IMR-90 (cell line): ENCODE results near the gene CMTR1. TPM values are rescaled to one million over a fixed set of nuclear protein-coding genes. Genes with fewer than 3 reads are reported as not detected.

ENCODE experiments used
- ATAC-seq: fragments of 200-7000 bp; cut with Tn5 transposase; 2 replicates; pipeline ENCODE4 v1.9.1; 2020; ENCODE audit warnings: low read depth, mild to moderate bottlenecking, moderate library complexity
- BruUV-seq: library from RNA; stranded (reverse); fragments of 400-500 nt; replicated peaks from 2 replicates; lab custom pipeline; 2021; lab: Mats Ljungman, UMichigan
- CTCF ChIA-PET: fragments of 300-600 bp; formaldehyde crosslinking; extraction: SDS; loops from one replicate; lab custom pipeline; 2021; ENCODE audit warnings: antibody characterized with exemption; lab: Yijun Ruan, JAX
- POLR2A ChIA-PET: fragments of 300-600 bp; sonication (Branson Sonifier 250); formaldehyde crosslinking; loops from one replicate; lab custom pipeline; 2022; ENCODE audit warnings: antibody characterized with exemption; ENCODE audit not compliant: unreplicated experiment; lab: Charles Lee
- DNase-seq: peaks from one replicate; pipeline ENCODE4 v3.0.0; 2013
- H2AFZ ChIP-seq: replicated peaks from 2 replicates; pipeline ENCODE3; 2013; ENCODE audit warnings: low read length, mild to moderate bottlenecking; ENCODE audit not compliant: poor library complexity
- H2AK5ac ChIP-seq: 2 replicates; pipeline ENCODE4 v1.6.1; 2013; ENCODE audit warnings: low read depth, low read length, inconsistent platforms
- H2AK9ac ChIP-seq: replicated peaks from 2 replicates; pipeline ENCODE3; 2013; ENCODE audit warnings: mild to moderate bottlenecking, low read depth, low read length, moderate library complexity; ENCODE audit not compliant: poor library complexity
- H2BK120ac ChIP-seq: 2 replicates; pipeline ENCODE4 v1.6.1; 2013; ENCODE audit warnings: low read depth, low read length, inconsistent platforms
- H2BK15ac ChIP-seq: 3 replicates; pipeline ENCODE4 v1.6.1; 2013; ENCODE audit warnings: low read depth, low read length, inconsistent platforms
- H2BK20ac ChIP-seq: 2 replicates; pipeline ENCODE4 v1.6.1; 2013; ENCODE audit warnings: low read depth, mild to moderate bottlenecking, inconsistent platforms, low read length, moderate library complexity
- H2BK5ac ChIP-seq: 2 replicates; pipeline ENCODE4 v1.6.1; 2013; ENCODE audit warnings: mild to moderate bottlenecking, low read depth, low read length, inconsistent platforms; ENCODE audit not compliant: poor library complexity, severe bottlenecking
- H3K14ac ChIP-seq: replicated peaks from 2 replicates; pipeline ENCODE4 v1.6.1; 2013; ENCODE audit warnings: low read depth, low read length, inconsistent platforms
- H3K18ac ChIP-seq: 2 replicates; pipeline ENCODE4 v1.6.1; 2013; ENCODE audit warnings: low read depth, low read length, control low read depth
- H3K23ac ChIP-seq: 2 replicates; pipeline ENCODE4 v1.6.1; 2013; ENCODE audit warnings: low read depth, low read length, inconsistent platforms
- H3K27ac ChIP-seq: 2 replicates; pipeline ENCODE4 v1.5.1; 2013; ENCODE audit warnings: mild to moderate bottlenecking, control low read depth, low read length; ENCODE audit not compliant: insufficient read depth
- H3K27me3 ChIP-seq: 2 replicates; pipeline ENCODE4 v1.6.1; 2013; ENCODE audit warnings: low read length; ENCODE audit not compliant: control insufficient read depth, insufficient read depth
- H3K36me3 ChIP-seq: 2 replicates; pipeline ENCODE4 v1.6.1; 2013; ENCODE audit warnings: low read length, mixed read lengths; ENCODE audit not compliant: control insufficient read depth, insufficient read depth
- H3K4ac ChIP-seq: 2 replicates; pipeline ENCODE4 v1.6.1; 2013; ENCODE audit warnings: low read depth, low read length, inconsistent platforms
- H3K4me1 ChIP-seq: 2 replicates; pipeline ENCODE4 v1.6.1; 2013; ENCODE audit warnings: low read length, mixed read lengths; ENCODE audit not compliant: control insufficient read depth, insufficient read depth
- H3K4me2 ChIP-seq: 2 replicates; pipeline ENCODE4 v1.6.1; 2013; ENCODE audit warnings: low read depth, mild to moderate bottlenecking, control low read depth, low read length, moderate library complexity
- H3K4me3 ChIP-seq: 2 replicates; pipeline ENCODE4 v1.5.1; 2013; ENCODE audit warnings: low read depth, mild to moderate bottlenecking, control low read depth, low read length, moderate library complexity; ENCODE audit not compliant: insufficient read depth
- H3K56ac ChIP-seq: 2 replicates; pipeline ENCODE4 v1.6.1; 2013; ENCODE audit warnings: low read length, inconsistent platforms; ENCODE audit not compliant: insufficient read depth; ENCODE audit errors: extremely low read depth
- H3K79me1 ChIP-seq, 2 experiments: 2 replicates each; pipeline ENCODE4 v1.6.1; 2013; ENCODE audit warnings: low read length in 2 of 2, inconsistent platforms in 1 of 2, low read depth in 1 of 2
- H3K9ac ChIP-seq: 2 replicates; pipeline ENCODE4 v1.6.1; 2013; ENCODE audit warnings: low read depth, low read length, control low read depth
- H3K9me1 ChIP-seq: 2 replicates; pipeline ENCODE4 v1.6.1; 2013; ENCODE audit warnings: low read length, inconsistent platforms; ENCODE audit not compliant: insufficient read depth
- H3K9me3 ChIP-seq: 2 replicates; pipeline ENCODE4 v1.6.1; 2013; ENCODE audit warnings: low read length; ENCODE audit not compliant: control insufficient read depth, insufficient read depth
- H4K20me1 ChIP-seq: 2 replicates; pipeline ENCODE4 v1.6.1; 2013; ENCODE audit warnings: low read length, inconsistent platforms; ENCODE audit not compliant: insufficient read depth
- H4K5ac ChIP-seq: 2 replicates; pipeline ENCODE4 v1.6.1; 2013; ENCODE audit warnings: mild to moderate bottlenecking, low read depth, low read length, control low read depth
- H4K8ac ChIP-seq, 2 experiments: 2 replicates each; pipeline ENCODE4 v1.6.1; 2013; ENCODE audit warnings: low read depth in 2 of 2, low read length in 2 of 2, control low read depth in 1 of 2, inconsistent platforms in 1 of 2
- H4K91ac ChIP-seq: 2 replicates; pipeline ENCODE4 v1.6.1; 2013; ENCODE audit warnings: low read depth, low read length, inconsistent platforms; ENCODE audit not compliant: insufficient read depth
- BHLHE40 ChIP-seq: fragments of 150-350 bp; IDR thresholded peaks from 2 replicates; pipeline ENCODE4 v1.6.1; 2016; ENCODE audit warnings: mild to moderate bottlenecking, low read depth, low read length
- CEBPB ChIP-seq: IDR thresholded peaks from 2 replicates; pipeline ENCODE4 v1.6.1; 2012; ENCODE audit warnings: low read depth, low read length, improper control_type of control experiment
- MAFK ChIP-seq: IDR thresholded peaks from 2 replicates; pipeline ENCODE4 v1.6.1; 2012; ENCODE audit warnings: low read depth, low read length, improper control_type of control experiment
- MXI1 ChIP-seq: IDR thresholded peaks from 2 replicates; pipeline ENCODE4 v1.6.1; 2012; ENCODE audit warnings: low read depth, mild to moderate bottlenecking, low read length, moderate library complexity, borderline replicate concordance
- POLR2A ChIP-seq: IDR thresholded peaks from 2 replicates; pipeline ENCODE4 v1.6.1; 2012; ENCODE audit warnings: mild to moderate bottlenecking, low read depth, low read length
- RFX5 ChIP-seq: IDR thresholded peaks from 2 replicates; pipeline ENCODE4 v1.8.0; 2012; ENCODE audit warnings: low read depth, mild to moderate bottlenecking, low read length, moderate library complexity
- WGBS, 2 experiments: methylation state at CpG; one replicate each; pipeline versions ENCODE4 v1.1.5 to v1.1.7; 2013; ENCODE audit warnings: missing lambda C conversion rate in 2 of 2; ENCODE audit not compliant: insufficient read length in 1 of 2; ENCODE audit errors: extremely low coverage in 2 of 2; 5-methylcytosine and 5-hydroxymethylcytosine counted together
- dilution Hi-C: fragments of 300-500 bp; cut with HindIII; formaldehyde crosslinking; loops from one replicate; pipeline ENCODE4 v1.14.3; 2018; ENCODE audit warnings: low sequenced_read_pairs; ENCODE audit not compliant: unreplicated experiment
- in situ Hi-C: fragments of 300-500 bp; cut with MboI; formaldehyde crosslinking; loops from 3 replicates; pipeline ENCODE4 v1.14.3; 2019; ENCODE audit warnings: low sequenced_read_pairs, inconsistent platforms, mixed read lengths
- intact Hi-C: fragments of 100-400 bp; cut with micrococcal nuclease; formaldehyde crosslinking; loops from 2 replicates; pipeline ENCODE4 v1.10.0; 2022
- polyA plus RNA-seq, 3 experiments: library from polyadenylated mRNA; depleted of rRNA; stranded (reverse); fragments of >200 nt; gene quantifications; 2 replicates each; pipeline ENCODE4 v1.2.3, GENCODE V29; 2012; ENCODE audit warnings: low replicate concordance in 1 of 3
- total RNA-seq: library from RNA; depleted of rRNA; stranded (reverse); fragments of >200 nt; gene quantifications from 2 replicates; pipeline ENCODE4 v1.2.3, GENCODE V29; 2012
- TF ChIP-seq, protein P1 (sequence below): fragments of 150-350 bp; IDR thresholded peaks from 2 replicates; pipeline ENCODE4 v1.6.1; 2016; ENCODE audit warnings: low read depth, mild to moderate bottlenecking, low read length, moderate library complexity, borderline replicate concordance
- TF ChIP-seq, protein P2 (sequence below): conservative IDR thresholded peaks from 2 replicates; pipeline ENCODE4 v1.5.1; 2012; ENCODE audit warnings: mild to moderate bottlenecking, low read depth, low read length, improper control_type of control experiment

The CMTR1 gene
- total and polyA plus RNA-seq, 2 of the 4 experiments (the other 2 are of a cell fraction) = 22.6 to 30.1 TPM

DNA sequence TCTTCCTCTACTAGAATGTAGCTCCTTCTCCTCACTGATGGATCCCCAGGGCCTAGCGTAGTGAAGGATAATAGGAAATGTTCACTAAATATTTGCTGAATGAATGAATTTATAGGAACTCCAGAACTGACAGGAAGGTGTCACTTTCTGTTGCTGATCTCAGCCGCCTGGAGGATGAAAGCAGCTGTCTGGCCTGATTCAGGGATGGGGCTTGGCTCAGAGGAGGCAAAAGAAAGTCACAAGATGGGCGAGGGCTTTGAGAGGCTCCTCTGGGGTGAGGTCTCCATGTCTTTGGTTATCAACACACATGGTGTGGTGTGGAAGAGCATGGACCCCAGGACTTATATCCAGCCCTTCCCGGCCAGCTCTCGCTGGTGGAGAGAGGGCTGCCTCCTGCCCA is 78.2 kb downstream of the CMTR1 start:
- Histone ChIP-seq H3K23ac (no peak overlapping the region), H2BK20ac (no peak overlapping the region), H3K18ac (no peak overlapping the region), H3K9ac (no peak overlapping the region), H2BK5ac (no peak overlapping the region), H2AK9ac (no peak overlapping the region), H3K79me1 (no peaks in the 10 kb centered on the region), H3K4me1 (peaks cover 3% of the 10 kb centered on the region; the same call in 1 of the 2 replicates), H2AK5ac (no peak overlapping the region), H2BK15ac (no peak overlapping the region), H3K36me3 (no peaks in the 10 kb centered on the region), H3K9me1 (no peaks in the 10 kb centered on the region), H4K20me1 (no peaks in the 10 kb centered on the region), H3K27me3 (peaks cover 61% of the 10 kb centered on the region), H3K9me3 (no peaks in the 10 kb centered on the region), H4K5ac (no peak overlapping the region), H3K4me3 (no peak overlapping the region), H3K56ac (no peak overlapping the region), H4K8ac (no peak overlapping the region), H2AFZ (no peak overlapping the region), H4K91ac (no peak overlapping the region), H3K27ac (no peak overlapping the region), H3K14ac (no peak overlapping the region), H3K4ac (no peak overlapping the region), H2BK120ac (no peak overlapping the region), H3K4me2 (no peak overlapping the region)
- ChIA-PET CTCF (no interaction called here), POLR2A (no interaction called here)
- no peak for ATAC-seq
- 83% methylated on average over 2 of the region's 5 CpGs; no CpG with 5 or more reads in 1 of the 2 experiments for WGBS, 2 experiments
- DNase-seq = no peak
- dilution Hi-C loops = no loop called here
- in situ Hi-C loops = no loop called here
- intact Hi-C loops = no loop called here
- no TSS peak for BruUV-seq
- TF ChIP-seq POLR2A = no peak
- TF ChIP-seq, protein P1, sequence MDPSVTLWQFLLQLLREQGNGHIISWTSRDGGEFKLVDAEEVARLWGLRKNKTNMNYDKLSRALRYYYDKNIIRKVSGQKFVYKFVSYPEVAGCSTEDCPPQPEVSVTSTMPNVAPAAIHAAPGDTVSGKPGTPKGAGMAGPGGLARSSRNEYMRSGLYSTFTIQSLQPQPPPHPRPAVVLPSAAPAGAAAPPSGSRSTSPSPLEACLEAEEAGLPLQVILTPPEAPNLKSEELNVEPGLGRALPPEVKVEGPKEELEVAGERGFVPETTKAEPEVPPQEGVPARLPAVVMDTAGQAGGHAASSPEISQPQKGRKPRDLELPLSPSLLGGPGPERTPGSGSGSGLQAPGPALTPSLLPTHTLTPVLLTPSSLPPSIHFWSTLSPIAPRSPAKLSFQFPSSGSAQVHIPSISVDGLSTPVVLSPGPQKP = no peak
- TF ChIP-seq, protein P2, sequence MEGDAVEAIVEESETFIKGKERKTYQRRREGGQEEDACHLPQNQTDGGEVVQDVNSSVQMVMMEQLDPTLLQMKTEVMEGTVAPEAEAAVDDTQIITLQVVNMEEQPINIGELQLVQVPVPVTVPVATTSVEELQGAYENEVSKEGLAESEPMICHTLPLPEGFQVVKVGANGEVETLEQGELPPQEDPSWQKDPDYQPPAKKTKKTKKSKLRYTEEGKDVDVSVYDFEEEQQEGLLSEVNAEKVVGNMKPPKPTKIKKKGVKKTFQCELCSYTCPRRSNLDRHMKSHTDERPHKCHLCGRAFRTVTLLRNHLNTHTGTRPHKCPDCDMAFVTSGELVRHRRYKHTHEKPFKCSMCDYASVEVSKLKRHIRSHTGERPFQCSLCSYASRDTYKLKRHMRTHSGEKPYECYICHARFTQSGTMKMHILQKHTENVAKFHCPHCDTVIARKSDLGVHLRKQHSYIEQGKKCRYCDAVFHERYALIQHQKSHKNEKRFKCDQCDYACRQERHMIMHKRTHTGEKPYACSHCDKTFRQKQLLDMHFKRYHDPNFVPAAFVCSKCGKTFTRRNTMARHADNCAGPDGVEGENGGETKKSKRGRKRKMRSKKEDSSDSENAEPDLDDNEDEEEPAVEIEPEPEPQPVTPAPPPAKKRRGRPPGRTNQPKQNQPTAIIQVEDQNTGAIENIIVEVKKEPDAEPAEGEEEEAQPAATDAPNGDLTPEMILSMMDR = no peak
- no peak for TF ChIP-seq BHLHE40
- TF ChIP-seq MAFK = no peak
- no peak for TF ChIP-seq MXI1
- no peak for TF ChIP-seq RFX5
- no peak for TF ChIP-seq CEBPB
